HepG2 (cell line): Measurements from ENCODE around the gene CAPN12. TPM values are rescaled to one million over a fixed set of nuclear protein-coding genes. Genes with fewer than 3 reads are reported as not detected.

Experiments used
- ARNT2 ChIP-seq: sonication (generic); formaldehyde crosslinking; IDR thresholded peaks from 2 replicates; pipeline ENCODE4 v1.8.0; 2022; ENCODE audit warnings: mild to moderate bottlenecking, low read depth, missing genetic modification reagents, moderate library complexity
- BCLAF1 ChIP-seq: fragments of 450-650 bp; IDR thresholded peaks from 2 replicates; pipeline ENCODE4 v1.6.1; 2017; ENCODE audit warnings: mild to moderate bottlenecking
- BORCS8-MEF2B ChIP-seq: sonication (generic); formaldehyde crosslinking; IDR thresholded peaks from 2 replicates; pipeline ENCODE4 v1.8.0; 2022; ENCODE audit warnings: mild to moderate bottlenecking, missing genetic modification reagents
- HNRNPL ChIP-seq: fragments of 200-400 bp; formaldehyde crosslinking; IDR thresholded peaks from 2 replicates; pipeline ENCODE4 v1.6.1; 2017; ENCODE audit warnings: mild to moderate bottlenecking, low read depth, low read length
- JUND ChIP-seq: sonication (generic); formaldehyde crosslinking; IDR thresholded peaks from 2 replicates; pipeline ENCODE4 v1.8.0; 2022; ENCODE audit warnings: mild to moderate bottlenecking, missing genetic modification reagents
- MNT ChIP-seq: fragments of 450-650 bp; IDR thresholded peaks from 2 replicates; pipeline ENCODE4 v1.6.1; 2016
- RFXANK ChIP-seq: IDR thresholded peaks from 2 replicates; pipeline ENCODE4 v1.6.1; 2016
- SUZ12 ChIP-seq: fragments of 150-350 bp; IDR thresholded peaks from 2 replicates; pipeline ENCODE4 v1.6.1; 2014; ENCODE audit warnings: low read depth, low read length
- USF2 ChIP-seq, 2 experiments: sonication (generic) in 1 of 2; formaldehyde crosslinking in 1 of 2; IDR thresholded peaks; 2 replicates each; pipeline versions ENCODE4 v1.5.1 to v1.6.1; 2011 to 2020; ENCODE audit warnings: borderline replicate concordance in 1 of 2, low read depth in 1 of 2, low read length in 1 of 2, mild to moderate bottlenecking in 1 of 2, missing genetic modification reagents in 1 of 2, moderate library complexity in 1 of 2
- ZBTB44 ChIP-seq: sonication (generic); formaldehyde crosslinking; IDR thresholded peaks from 2 replicates; pipeline ENCODE4 v1.4.0; 2020; ENCODE audit warnings: missing genetic modification reagents
- ZNF101 ChIP-seq: sonication (generic); formaldehyde crosslinking; IDR thresholded peaks from 2 replicates; pipeline ENCODE4 v1.4.0; 2020; ENCODE audit warnings: mild to moderate bottlenecking, low read depth, missing genetic modification reagents, borderline replicate concordance
- ZNF3 ChIP-seq: IDR thresholded peaks from 2 replicates; pipeline ENCODE4 v1.7.0; 2017; ENCODE audit warnings: inconsistent platforms
- ZNF556 ChIP-seq: sonication (generic); formaldehyde crosslinking; IDR thresholded peaks from 2 replicates; pipeline ENCODE4 v1.4.0; 2020; ENCODE audit warnings: mild to moderate bottlenecking, missing genetic modification reagents, borderline replicate concordance
- ZNF562 ChIP-seq: sonication (generic); formaldehyde crosslinking; IDR thresholded peaks from 2 replicates; pipeline ENCODE4 v1.8.0; 2022; ENCODE audit warnings: missing genetic modification reagents, borderline replicate concordance
- ZNF746 ChIP-seq: sonication (generic); formaldehyde crosslinking; IDR thresholded peaks from 2 replicates; pipeline ENCODE4 v1.8.0; 2022; ENCODE audit warnings: mild to moderate bottlenecking, missing genetic modification reagents
- ZNF775 ChIP-seq: sonication (generic); formaldehyde crosslinking; IDR thresholded peaks from 2 replicates; pipeline ENCODE4 v1.4.0; 2020; ENCODE audit warnings: missing genetic modification reagents, mild to moderate bottlenecking, moderate library complexity, borderline replicate concordance
- ZNF780A ChIP-seq: sonication (generic); formaldehyde crosslinking; IDR thresholded peaks from 2 replicates; pipeline ENCODE4 v1.8.0; 2022; ENCODE audit warnings: mild to moderate bottlenecking, missing genetic modification reagents, moderate library complexity
- ZNF784 ChIP-seq: sonication (generic); formaldehyde crosslinking; IDR thresholded peaks from 2 replicates; pipeline ENCODE4 v1.5.1; 2020; ENCODE audit warnings: missing genetic modification reagents, mild to moderate bottlenecking, borderline replicate concordance
- ZSCAN9 ChIP-seq: IDR thresholded peaks from 2 replicates; pipeline ENCODE4 v1.6.1; 2016; ENCODE audit warnings: borderline replicate concordance
- polyA plus RNA-seq, 8 experiments: library from polyadenylated mRNA; depleted of rRNA in 3 of 8; stranded (reverse) in 7 of 8; unstranded in 1 of 8; fragments of >200 nt; fragmentation: Illumina TruSeq in 4 of 8; extraction: Trizol in 4 of 8; gene quantifications; 2 replicates each; pipeline versions ENCODE4 v1.2.1 to v1.2.3, GENCODE V29; 2011 to 2016; ENCODE audit warnings: low read depth in 4 of 8, missing spikeins in 1 of 8, mixed read lengths in 1 of 8; ENCODE audit not compliant: insufficient read depth in 1 of 8
- total RNA-seq, 5 experiments: library from RNA; depleted of rRNA; stranded (reverse); fragments of >200 nt; fragmentation: Illumina TruSeq; extraction: Trizol; gene quantifications; 2 replicates each; pipeline ENCODE4 v1.2.3, GENCODE V29; 2016; ENCODE audit warnings: low read depth in 1 of 5

Gene CAPN12
- total and polyA plus RNA-seq, 2 of the 13 experiments (the other 11 are each of a cell fraction or from before 2014, with no cell fraction given) = 1.6 to 13.6 TPM

- TF ChIP-seq USF2 (IDR thresholded peaks at IDR 0.05; ENCODE audit: low read depth, low read length) = no peak
- peak; percentile 55; the same call in 1 of the 2 replicates for TF ChIP-seq USF2 (CRISPR knock-in tag; IDR thresholded peaks at IDR 0.05; ENCODE audit: borderline replicate concordance)
- peak; percentile 96 for TF ChIP-seq HNRNPL
- TF ChIP-seq SUZ12 = no peak
- TF ChIP-seq ZNF775 (CRISPR knock-in tag) = no peak
- TF ChIP-seq BORCS8-MEF2B (CRISPR knock-in tag) = no peak
- TF ChIP-seq ZNF780A (CRISPR knock-in tag) = no peak
- no peak for TF ChIP-seq BCLAF1
- TF ChIP-seq ZSCAN9 = no peak
- TF ChIP-seq ZNF784 (CRISPR knock-in tag) = 0 out of 2 replicates have a peak, but pooled peaks have one; percentile 39
- no peak for TF ChIP-seq ZNF3 (CRISPR knock-in tag)
- no peak for TF ChIP-seq ARNT2
- no peak; the same call in none of the 2 replicates for TF ChIP-seq JUND (CRISPR knock-in tag)
- no peak for TF ChIP-seq ZNF562
- peak; percentile 77 for TF ChIP-seq ZNF746
- no peak for TF ChIP-seq MNT
- peak; percentile 77; the same call in 1 of the 2 replicates for TF ChIP-seq ZNF556 (CRISPR knock-in tag)
- no peak for TF ChIP-seq ZBTB44 (CRISPR knock-in tag)
- no peak for TF ChIP-seq ZNF101 (CRISPR knock-in tag)
- no peak for TF ChIP-seq RFXANK (CRISPR knock-in tag)
These were observed 42.7 kb downstream of the CAPN12 start (continued) for GRCh38 chr19:38701455-38702063.
